ENCODE data around the gene RAPGEF4.

The RAPGEF4 gene

GRCh38 chr2:172985139-172985892 lies 249.7 kb downstream of the RAPGEF4 start:
- TF ChIP-seq, protein P1, sequence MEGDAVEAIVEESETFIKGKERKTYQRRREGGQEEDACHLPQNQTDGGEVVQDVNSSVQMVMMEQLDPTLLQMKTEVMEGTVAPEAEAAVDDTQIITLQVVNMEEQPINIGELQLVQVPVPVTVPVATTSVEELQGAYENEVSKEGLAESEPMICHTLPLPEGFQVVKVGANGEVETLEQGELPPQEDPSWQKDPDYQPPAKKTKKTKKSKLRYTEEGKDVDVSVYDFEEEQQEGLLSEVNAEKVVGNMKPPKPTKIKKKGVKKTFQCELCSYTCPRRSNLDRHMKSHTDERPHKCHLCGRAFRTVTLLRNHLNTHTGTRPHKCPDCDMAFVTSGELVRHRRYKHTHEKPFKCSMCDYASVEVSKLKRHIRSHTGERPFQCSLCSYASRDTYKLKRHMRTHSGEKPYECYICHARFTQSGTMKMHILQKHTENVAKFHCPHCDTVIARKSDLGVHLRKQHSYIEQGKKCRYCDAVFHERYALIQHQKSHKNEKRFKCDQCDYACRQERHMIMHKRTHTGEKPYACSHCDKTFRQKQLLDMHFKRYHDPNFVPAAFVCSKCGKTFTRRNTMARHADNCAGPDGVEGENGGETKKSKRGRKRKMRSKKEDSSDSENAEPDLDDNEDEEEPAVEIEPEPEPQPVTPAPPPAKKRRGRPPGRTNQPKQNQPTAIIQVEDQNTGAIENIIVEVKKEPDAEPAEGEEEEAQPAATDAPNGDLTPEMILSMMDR (IDR thresholded peaks at IDR 0.05; ENCODE audit: insufficient read depth, low read depth, low read length, missing control alignments), result no peak
- DNase-seq (ENCODE audit: low read depth), result peak; percentile 93
- no peak overlapping the region for H3K4me3 ChIP-seq (ENCODE audit: low read length)

- H3K4me3 ChIP-seq (ENCODE audit: low read length), result no peak overlapping the region
- TF ChIP-seq, protein P1 (IDR thresholded peaks at IDR 0.05; ENCODE audit: insufficient read depth, low read depth, low read length, missing control alignments), result no peak
- DNase-seq (ENCODE audit: low read depth), result peak; percentile 42
Measured at GRCh38 chr2:172986040-172986439, 250.4 kb downstream of the RAPGEF4 start.

DNA sequence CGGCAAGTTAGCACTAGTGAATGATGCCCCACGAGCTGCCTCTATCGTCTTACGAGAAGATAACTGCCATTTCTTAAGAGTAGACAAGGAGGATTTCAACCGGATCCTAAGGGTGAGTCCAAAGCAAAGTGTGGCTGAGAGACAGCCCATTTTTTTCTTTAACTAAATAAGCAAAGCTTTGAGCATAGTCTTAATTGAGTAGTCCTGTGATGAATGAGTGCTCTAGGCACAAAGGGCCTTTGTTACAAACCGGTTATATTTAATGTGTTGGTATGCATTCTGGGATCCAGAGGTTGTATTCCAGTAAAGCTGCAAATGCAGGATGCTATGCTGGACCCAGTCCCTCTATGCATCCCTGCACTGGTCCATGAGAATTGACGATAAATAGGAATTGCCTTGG lies 253.1 kb downstream of the RAPGEF4 start:
- DNase-seq (ENCODE audit: low read depth), result no peak
- TF ChIP-seq, protein P1 (IDR thresholded peaks at IDR 0.05; ENCODE audit: insufficient read depth, low read depth, low read length, missing control alignments), result no peak

GRCh38 chr2:172991031-172991430 lies 255.4 kb downstream of the RAPGEF4 start:
- no peak overlapping the region for H3K4me3 ChIP-seq (ENCODE audit: low read length)
- DNase-seq (ENCODE audit: low read depth), result no peak
- TF ChIP-seq, protein P1 (IDR thresholded peaks at IDR 0.05; ENCODE audit: insufficient read depth, low read depth, low read length, missing control alignments), result no peak

More for the DNA sequence above, 253.1 kb downstream of the RAPGEF4 start:
- H3K4me3 ChIP-seq (ENCODE audit: low read length), result no peak overlapping the region

- TF ChIP-seq, protein P1 (IDR thresholded peaks at IDR 0.05; ENCODE audit: insufficient read depth, low read depth, low read length, missing control alignments), result no peak
- H3K4me3 ChIP-seq (ENCODE audit: low read length), result no peak overlapping the region
- DNase-seq (ENCODE audit: low read depth), result no peak
Measured at GRCh38 chr2:172993139-172993538, 257.5 kb downstream of the RAPGEF4 start.

GRCh38 chr2:172993931-172994717 lies 258.5 kb downstream of the RAPGEF4 start:
- no peak overlapping the region for H3K4me3 ChIP-seq (ENCODE audit: low read length)
- DNase-seq (ENCODE audit: low read depth), result no peak
- TF ChIP-seq, protein P1 (IDR thresholded peaks at IDR 0.05; ENCODE audit: insufficient read depth, low read depth, low read length, missing control alignments), result no peak

Data from epithelial cell of esophagus (primary cell).